Stimulated activated CD8-positive, alpha-beta memory T cell treated with anti-CD3 and anti-CD28 coated beads, Interleukin-2, amount 100 ng/mL, for 48 hours (primary cell): ENCODE data around the gene LPCAT4.
"Not testable (repeated sequence)": the region's sequence is repeated elsewhere in the genome, so short reads cannot be mapped to it uniquely, and the experiment has no call there.

ENCODE experiments used
- DNase-seq, 2 donors: peaks; one replicate each; pipeline ENCODE4 v3.0.0-alpha.2; 2020; ENCODE audit warnings: low read depth in 2 of 2

The LPCAT4 gene

GRCh38 chr15:34364041-34364440 lies 3.0 kb downstream of the LPCAT4 start:
- DNase-seq: no peak

GRCh38 chr15:34362047-34362773 lies 4.8 kb downstream of the LPCAT4 start:
- DNase-seq: no peak

GRCh38 chr15:34361278-34361677 lies 5.7 kb downstream of the LPCAT4 start:
- DNase-seq: no peak

- DNase-seq: no peak
Observed at GRCh38 chr15:34360298-34360697, 6.7 kb downstream of the LPCAT4 start.

GRCh38 chr15:34359416-34359815 lies 7.6 kb downstream of the LPCAT4 start:
- DNase-seq: no peak

GRCh38 chr15:34358948-34359347 lies 8.0 kb downstream of the LPCAT4 start:
- DNase-seq: no peak

GRCh38 chr15:34358367-34358766 lies 8.6 kb downstream of the LPCAT4 start:
- DNase-seq: no peak

GRCh38 chr15:34357653-34358052 lies 9.3 kb downstream of the LPCAT4 start:
- no peak for DNase-seq

- DNase-seq: no peak
Observed at GRCh38 chr15:34355241-34355640, 11.8 kb downstream of the LPCAT4 start.

- no peak for DNase-seq
Observed at GRCh38 chr15:34354286-34354685, 12.7 kb downstream of the LPCAT4 start.

- DNase-seq: no peak
Observed at GRCh38 chr15:34353627-34354026, 13.4 kb downstream of the LPCAT4 start.

GRCh38 chr15:34352996-34353395 lies 14.0 kb downstream of the LPCAT4 start:
- not testable (repeated sequence) for DNase-seq

GRCh38 chr15:34349769-34350168 lies 17.2 kb downstream of the LPCAT4 start:
- no peak for DNase-seq

- DNase-seq: no peak
Observed at GRCh38 chr15:34348735-34349300, 18.2 kb downstream of the LPCAT4 start.

- no peak for DNase-seq
Observed at GRCh38 chr15:34347951-34348638, 18.9 kb downstream of the LPCAT4 start.

- peak; percentile 90 to 92 for DNase-seq
Observed at GRCh38 chr15:34342737-34343575, 24.0 kb downstream of the LPCAT4 start, which contains the start of the genes NOP10 and NUTM1. NOP10 (minus strand) TSS chr15:34343136; CDS start chr15:34343073, 63 bp downstream. NUTM1 (plus strand) TSS chr15:34343315; CDS start chr15:34343697, 382 bp downstream.

GRCh38 chr15:34342213-34342736 lies 24.7 kb downstream of the LPCAT4 start:
- not testable (repeated sequence) for DNase-seq

GRCh38 chr15:34341381-34342212 lies 25.4 kb downstream of the LPCAT4 start:
- no peak for DNase-seq

GRCh38 chr15:34339946-34340345 lies 27.1 kb downstream of the LPCAT4 start:
- no peak for DNase-seq

- no peak for DNase-seq
Observed at GRCh38 chr15:34338347-34338746, 28.6 kb downstream of the LPCAT4 start.
